HG02970 (cell line): ENCODE results near the gene AMFR.

Experiments used
- ATAC-seq: cut with Tn5 transposase; IDR thresholded peaks from one replicate; pipeline ENCODE4 v1.9.1; 2021; ENCODE audit warnings: mild to moderate bottlenecking, moderate library complexity, moderate number of reproducible peaks; ENCODE audit not compliant: unreplicated experiment, low FRiP score

Gene AMFR

DNA sequence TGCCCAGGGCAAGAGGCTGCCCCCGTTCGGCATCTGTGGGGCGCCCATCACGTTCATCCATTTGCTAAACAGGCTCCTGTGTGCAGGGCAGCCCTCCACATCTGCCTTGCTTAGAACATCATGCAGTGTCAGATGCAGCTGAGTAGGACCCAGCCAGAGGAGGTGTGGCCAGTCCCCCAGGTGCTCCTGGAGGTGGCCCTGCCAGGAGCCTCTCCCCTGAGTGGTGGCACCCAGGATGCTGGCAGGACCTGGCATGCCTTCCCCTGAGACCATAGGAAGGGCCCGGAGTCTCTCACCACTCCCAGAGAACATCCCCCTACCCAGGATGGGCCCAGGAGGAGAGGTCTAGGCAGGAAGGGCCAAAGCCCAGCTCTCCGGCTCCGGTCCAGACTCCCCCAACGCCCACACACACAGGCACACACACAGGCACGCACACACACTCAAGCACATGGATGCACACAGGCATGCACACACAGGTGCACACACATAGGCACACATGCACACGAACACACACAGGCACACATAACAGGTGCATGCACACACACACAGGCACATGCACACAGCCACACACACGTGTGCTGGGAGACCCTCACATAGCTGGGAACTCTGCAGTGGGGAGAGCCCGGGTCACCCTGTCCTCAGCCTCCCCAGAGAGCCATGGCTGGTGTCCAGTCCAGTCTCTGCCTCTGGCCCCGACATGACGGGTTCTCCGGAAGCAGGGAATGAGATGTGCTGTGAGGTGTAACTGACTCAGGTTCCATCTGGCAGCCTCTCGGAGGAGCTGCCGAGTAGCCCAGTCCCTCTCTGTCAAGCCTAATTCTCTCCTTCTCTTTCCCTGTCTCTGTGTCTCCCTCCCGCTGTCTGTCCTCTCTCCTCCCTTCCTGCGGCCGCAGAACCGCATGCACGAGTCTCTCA lies 74.6 kb downstream of the AMFR start:
- ATAC-seq: no peak

DNA sequence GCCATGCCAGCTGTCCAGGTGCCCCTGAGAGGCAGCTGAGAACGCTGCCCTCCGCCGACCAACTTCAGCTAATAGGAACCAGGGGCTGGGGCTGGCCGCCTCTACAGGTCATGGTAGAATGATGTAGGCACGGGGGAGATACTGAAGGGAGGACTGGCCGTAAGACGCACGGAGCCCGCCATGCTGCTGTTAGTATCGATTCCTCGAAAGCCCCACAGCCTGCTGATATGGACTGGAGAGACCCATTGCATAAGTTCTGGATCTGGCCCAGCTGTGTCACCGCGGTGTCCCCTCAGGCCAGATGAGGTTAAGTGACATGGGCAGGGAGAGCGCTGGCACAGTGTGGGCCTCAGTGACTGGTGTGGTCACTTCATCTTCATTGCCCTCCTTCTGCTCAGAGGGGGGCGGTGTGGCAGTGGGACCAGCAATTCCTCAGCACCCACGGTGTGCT lies 75.6 kb downstream of the AMFR start:
- ATAC-seq: no peak

DNA sequence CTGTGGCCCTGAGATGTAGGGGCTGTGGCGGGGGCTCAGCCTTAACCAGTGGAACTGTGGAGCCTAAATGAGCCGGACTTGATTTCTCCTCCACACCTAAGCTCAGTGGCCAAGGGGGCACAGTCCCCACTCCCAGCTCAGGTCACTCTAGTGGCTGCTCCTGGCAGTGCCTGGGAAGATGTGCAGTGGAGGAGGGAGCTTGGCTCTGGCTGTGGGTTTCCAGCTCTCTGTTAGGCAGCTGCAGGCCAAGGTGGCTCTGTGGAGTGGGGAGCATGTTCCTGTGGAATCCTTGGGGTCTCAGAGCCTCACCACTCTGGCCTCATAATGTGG lies 76.3 kb downstream of the AMFR start:
- no peak for ATAC-seq

DNA sequence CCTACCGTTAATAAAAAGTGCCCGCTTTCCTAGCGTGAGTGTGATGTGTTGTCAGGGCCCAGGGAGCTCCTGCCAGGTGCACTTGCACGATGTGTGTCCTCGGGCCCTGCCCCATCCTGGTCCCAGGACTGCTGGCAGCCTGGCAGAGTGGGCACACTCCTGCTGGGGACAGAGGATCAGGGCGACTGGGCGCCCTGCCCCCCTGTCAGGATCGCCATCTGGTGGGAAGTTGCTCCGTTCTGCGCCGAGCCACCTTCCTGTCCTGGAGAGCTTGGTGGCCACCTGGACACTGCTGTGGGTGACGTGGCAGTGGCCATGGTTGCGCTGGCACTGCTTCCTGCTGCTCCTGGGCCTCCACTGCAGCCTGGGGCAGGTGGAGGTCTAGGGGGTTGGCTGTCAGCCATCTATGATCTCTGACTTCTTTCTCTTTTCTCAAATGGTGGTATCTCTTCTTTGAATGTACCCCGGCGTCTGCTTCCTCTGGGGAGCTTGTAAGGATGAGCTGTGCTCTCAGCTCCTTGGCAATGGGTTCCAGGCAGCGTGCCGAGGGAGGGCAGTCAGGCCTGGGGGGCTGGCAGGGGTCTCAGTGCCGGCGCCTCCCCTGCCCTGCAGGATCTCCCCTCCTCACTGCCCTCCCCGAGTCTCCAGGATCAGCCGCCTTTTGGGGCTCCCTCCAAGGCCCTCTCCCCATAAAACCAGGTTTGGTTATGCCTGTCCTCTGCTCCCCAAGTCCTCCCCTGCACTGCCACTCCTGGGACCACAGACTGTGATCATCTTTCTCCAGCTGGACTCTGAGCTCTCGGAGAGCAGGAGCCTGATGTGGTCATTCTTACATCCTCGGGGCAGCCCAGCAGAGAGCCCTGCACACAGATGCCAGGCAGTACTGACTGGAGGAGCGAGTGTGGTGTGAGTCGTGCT lies 76.9 kb downstream of the AMFR start:
- ATAC-seq: no peak

DNA sequence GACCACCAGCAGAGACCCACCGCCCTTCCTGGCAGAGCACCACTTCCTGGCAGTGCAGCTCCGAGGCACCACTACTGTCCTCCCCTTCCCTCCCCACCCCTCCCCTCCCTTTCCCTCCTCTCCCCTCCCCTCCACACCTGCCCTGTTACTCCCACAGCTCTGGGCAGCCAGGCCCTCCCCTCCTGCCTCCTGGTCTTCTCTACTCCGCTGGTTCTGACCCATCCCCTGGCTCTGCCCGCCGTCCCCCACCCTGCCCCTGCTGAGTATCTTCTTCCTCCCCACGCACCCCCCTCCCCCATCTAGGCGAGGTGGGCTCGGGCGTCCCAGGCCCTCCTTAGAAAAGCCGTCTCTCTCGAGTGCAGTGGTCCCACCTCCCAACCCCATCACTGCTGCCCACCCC lies 77.7 kb downstream of the AMFR start:
- ATAC-seq: no peak

DNA sequence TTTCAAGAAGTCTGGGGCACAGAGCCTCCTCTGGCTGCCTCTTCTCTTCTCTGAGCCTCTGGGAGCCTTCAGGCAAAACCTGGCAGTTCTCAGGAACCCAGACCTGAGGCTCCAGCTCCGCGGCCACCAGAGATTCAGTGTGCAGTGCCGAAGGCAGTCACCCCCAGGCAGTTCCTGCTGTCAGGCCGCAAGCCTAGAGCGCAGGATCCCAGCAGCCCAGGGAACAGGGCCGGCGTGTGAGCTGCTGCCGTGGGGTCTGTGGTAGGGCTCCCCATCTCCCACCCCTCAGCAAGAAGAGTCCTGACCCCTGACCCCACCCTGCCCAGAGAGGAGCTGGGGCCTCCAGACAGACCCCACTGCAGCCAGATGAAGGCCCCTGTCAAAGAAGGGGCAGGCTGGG lies 78.2 kb downstream of the AMFR start:
- ATAC-seq: no peak

DNA sequence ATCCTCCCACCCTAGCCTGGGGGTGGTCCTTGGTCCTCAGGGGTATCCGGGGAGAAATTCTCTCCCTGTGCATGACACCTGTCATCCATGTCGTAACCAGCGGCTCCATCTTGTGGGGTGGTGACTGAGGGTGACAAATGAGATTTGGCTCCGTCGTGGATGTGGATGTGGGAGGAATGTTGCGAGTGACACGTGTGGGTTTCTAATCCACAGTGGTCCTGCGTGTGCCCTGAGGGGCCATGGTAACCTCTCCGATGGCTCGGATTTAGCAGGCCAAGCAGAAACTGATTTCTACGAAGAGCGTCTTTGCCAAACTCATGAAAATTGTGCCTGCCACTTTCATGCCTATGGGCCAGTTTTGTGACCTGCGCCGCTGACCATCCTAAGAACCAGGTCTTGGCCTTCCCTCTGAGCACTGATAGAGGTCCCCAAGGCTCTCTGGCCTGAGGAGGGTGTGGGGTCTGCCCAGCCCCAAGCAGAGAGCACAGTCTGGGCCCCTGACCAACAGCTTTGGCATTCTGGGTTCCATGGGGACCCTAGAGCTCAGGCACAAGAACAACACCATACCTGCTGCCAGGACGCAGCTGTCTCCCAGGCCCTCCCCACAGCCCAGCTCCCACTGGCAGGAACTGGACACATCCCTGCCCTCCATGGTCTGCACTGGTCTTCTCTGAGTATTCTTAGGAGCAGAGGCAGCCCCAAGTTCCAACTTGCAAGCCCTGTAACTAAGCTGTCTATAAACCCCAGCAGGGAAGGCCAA lies 79.0 kb downstream of the AMFR start:
- ATAC-seq: no peak

DNA sequence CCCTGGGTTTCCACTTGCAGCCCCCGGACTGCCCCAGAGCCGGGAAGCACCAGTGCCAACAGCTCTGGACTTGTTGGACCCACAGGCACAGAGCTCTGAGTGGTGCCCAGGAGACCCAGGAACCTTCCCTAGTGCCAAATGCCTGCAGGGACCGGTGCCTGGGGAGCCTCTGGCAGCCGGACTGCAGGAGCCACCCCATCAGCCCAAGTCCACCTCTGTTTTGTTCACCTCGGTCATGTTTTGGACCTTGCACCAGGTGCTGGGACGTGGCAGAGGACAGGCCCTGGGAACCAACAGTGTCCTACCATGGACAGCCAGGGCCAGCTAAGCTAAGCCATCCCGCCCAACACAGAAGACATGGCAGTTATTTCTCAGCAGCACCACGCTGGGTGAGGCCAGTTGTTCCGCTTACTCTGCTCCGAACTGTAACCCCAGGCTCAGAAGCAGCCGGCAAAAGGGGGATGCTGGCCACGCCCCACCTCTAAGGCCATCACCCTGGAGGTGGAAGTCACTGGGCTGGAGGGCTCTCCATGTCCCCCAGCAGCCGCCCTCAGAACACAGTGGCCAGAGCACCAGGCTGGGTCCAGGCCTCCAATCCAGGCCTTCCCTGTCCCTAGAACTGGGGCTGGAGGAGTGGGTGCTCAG lies 79.8 kb downstream of the AMFR start:
- ATAC-seq: no peak

DNA sequence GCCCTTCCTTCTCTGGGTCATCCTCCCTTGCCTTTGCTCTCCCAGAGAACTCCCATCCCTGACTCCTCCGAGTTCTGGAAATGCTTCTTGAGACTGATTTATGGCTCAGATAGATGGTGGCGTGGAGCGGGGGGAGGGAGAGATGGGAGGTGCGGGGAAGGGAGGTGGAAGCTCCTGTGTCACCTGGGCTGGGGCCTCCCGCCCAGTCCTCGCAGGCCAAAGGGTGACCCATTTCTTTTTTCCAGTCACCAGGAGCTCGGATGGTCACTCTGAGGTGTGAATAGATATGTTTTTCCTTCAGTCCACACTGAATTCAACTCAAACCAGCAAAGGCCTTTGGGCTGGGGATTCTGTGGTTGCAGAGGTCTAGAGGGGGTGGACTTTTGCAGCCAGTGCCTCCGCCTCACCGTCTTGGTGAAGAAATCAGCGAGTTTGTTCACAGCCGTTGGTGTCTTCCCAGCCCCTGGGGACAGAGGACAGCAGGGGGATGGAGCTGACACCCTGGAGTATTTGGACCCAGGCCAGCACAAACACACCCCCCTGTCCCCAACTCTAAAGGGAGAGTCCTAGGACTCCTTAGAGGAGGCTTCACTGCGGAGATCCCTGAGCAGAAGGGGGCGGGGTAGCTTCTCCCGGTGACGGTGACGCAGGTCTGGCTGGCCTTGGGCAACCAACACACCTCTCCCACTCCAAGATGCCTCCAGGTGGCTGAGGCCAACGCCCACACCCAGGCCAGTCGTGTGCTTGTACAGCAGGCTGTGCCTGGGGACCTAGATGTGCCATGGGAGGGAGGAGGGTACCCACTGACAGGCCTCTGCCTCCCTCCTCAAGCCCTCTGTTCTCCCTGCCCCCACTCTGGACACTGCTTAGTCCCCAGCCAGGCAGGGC lies 80.6 kb downstream of the AMFR start:
- ATAC-seq: no peak

DNA sequence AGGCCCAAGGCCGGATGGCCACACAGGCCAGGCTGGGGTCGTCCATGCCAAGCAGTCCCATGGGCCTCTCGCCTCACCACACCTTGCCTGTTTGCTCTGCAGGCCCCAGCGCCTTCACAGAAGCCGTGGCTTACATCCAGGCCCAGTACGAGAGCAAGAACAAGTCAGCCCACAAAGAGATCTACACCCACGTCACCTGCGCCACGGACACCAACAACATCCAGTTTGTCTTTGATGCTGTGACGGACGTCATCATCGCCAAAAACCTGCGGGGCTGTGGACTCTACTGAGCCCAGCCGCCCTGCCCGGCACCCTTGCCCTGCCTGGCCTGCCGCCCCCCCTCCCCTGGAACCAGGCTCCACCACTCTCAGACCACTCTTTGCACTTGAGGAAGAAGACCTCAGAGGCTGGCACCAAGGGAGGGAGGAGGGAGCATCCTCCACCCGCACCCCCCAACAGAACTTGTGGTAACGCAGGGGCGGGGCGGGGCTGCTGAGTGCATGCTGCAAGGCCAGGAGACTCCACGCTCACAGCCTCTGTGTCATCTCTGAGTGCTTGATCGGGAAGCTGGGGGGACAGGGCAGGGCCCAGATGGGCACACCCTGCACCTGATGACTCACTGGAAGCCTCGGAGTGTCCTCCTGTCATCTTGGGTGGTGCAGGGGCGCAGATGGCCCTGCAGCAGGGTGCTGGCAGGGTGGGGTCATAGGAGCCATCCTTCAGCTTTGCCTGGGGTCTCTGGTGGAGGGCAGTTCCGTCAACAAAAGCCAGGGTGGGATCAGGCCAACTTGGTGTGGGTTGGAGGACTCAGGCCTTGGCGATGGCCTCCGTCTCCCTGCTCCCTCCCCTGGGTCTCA lies 81.5 kb downstream of the AMFR start:
- ATAC-seq: no peak

DNA sequence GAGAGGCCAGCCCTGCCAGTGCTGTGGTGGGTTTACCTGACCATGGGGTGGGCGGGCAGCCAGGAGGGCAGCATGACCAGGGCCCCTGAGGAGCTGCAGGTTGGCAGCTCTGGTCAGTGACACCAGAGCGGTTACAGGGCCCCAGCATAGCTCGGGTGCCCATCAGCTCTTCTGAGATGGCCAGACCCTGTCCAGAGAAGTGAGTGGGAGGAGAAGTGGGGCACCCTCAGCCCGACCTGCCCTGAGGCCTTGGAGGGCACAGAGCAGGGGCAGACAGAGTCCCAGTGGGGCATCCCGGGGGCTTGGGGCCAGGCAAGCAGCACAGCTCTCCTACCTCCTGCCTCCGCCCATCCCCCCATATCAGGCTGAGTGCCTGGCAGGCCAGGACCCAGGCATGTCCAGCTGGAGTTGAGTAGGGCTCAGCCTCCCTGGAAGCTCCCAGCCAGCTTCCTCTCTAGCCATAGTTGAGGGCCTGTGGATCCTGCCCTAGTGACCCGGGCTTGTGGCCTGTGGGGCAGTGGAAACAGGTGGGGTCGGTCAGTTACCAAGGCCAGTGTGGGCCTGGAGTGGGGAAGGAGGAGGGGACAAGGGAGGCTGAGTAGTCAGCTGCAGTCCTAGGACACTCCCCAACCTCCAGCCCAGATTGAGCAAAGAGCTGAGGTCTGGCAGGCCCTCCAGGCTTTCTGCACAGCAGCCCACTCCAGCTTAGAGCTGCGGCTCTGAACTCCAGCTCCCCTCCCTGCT lies 83.5 kb downstream of the AMFR start:
- no peak for ATAC-seq

DNA sequence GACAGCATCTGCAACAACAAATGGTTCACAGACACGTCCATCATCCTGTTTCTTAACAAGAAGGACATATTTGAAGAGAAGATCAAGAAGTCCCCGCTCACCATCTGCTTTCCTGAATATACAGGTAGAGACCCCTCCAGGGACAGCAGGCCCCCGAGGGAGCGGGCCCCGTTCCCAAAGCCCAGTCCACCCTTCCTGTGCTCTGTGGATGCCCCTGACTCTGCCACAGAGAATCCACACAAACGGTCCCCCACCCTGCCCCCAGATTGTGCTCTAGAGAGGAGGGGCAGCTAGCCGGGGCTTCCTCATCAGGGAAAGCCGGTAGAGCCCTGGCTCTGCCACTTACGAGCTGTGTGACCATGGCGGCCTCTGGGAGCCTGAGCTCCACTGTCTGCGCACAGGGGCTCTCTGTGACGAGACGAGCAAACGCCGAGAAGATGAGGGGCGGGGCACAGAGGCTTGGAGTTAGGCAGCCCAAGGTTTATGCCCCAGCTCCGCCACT lies 84.4 kb downstream of the AMFR start:
- no peak for ATAC-seq

DNA sequence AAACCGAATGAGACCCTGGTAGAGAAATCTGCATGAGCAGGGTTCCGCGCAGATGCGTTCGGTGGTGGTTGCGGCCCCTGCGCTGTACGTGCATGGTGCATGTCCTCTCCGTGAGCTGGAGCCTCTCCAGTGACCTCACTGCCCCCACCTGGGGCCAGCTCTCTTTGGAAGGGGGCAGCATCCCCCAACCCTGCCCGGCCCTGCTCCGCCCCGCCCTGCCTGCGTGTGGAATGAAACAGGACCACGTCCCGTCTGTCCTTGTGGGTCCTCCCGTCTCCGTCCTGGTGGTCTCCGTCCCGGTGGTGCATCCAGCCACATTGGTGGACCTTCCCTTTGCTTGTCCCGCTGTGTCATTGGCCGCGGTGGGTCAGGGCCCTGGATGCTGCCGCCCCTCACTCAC lies 84.9 kb downstream of the AMFR start:
- ATAC-seq: no peak

DNA sequence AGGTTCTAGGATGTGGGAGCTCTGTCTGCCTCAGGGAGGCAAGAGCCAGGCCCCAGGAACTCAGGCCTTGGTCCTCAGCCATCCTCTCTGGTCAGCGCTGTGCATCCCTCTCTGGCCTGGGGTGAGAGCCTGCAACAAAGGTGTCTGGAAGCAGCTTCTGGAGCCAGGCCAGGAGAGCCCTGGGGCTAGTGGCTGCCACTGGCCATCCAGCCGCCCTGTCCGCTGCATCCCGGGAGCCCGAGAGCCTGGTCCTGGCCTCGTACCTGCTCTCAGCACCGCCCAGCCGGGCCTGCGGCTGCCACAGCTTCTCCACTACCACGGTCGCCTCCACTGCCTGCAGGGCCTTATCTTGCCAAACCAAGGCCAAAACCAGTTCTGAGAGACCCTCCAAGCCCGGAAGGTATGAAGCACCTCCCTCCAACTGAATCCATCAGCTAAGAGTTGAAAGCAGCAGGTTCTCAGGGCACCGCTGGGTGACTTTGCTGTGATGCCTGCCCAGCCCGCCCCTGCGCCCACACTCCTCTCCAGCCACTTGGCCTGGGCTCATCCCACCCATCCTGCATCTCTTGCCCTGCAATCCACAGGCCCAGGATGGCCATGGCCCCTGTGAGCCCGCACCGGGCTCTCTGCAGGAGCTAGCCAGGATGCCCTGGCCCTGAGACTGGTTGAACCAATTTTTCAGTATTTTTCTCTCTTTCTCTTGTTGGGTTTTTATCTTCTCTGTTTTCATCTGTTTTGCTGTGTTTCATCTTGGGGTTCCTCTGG lies 85.7 kb downstream of the AMFR start:
- no peak for ATAC-seq

DNA sequence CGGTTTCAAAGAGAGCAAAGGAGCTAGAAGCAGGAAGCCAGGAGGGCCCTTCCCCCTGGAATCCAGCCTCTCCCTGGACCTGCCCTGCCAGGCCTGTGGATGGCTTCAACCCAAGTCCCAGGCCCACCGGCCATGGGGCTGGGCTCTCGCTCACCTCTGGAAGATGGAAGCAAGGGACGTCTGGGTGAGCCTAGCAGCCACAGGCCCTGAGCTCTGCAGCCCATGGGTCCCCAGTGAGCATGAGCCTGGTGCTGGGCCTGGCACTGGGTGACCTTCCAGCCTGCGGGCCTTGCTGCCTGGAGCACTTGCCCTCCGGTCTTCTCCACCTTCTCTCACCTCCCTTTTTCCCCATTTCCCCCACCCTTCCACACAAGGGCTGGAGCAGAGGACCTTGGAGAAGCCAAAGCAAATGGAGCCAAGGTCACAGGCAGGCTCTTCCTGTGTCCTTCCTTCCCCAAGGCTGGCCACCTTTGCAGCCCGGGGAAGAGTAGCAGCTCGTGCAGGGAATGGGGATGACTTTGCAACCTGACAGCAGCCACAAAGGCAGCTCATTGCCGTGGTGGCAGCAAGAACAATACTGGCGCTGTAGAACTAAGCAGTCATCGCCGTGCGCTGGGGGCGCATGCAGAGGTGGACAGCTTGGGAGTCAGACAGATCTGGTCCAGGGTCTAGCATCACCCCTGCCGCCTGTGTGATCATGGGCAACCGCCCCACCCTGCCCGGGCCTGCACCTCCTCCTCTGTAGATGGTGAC lies 86.6 kb downstream of the AMFR start:
- no peak for ATAC-seq

DNA sequence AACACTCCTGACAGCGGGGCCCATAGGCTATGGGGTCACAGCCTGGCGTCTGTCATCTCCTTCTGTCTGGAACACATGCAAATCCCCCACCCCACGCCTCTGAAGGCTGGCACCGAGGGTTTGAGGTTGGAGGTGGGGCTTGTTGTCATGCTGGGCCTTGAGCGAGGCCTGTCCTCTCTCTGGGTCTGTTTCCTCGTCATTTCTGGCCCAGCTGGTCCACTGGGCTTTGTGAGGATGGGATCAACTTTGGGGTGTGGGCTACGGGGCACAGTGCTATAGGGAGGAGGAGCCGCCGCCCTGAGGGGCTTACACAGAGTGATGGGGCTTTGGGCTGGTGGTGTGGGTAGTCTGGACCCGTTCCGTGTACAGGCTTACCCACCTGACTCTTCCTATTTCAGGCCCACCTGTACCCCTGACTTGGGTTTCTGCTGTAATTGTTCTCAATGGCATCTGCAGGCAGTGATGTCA lies 87.5 kb downstream of the AMFR start:
- no peak for ATAC-seq
